Activated B cell treated with CpG ODN at 0.5 μM for 24 hours (primary cell): Measurements from ENCODE around the gene ADCK2. TPM values are rescaled to one million over a fixed set of nuclear protein-coding genes. Genes with fewer than 3 reads are reported as not detected.

Source experiments
- ATAC-seq: fragments of 200-7000 bp; cut with Tn5 transposase; one replicate; pipeline ENCODE4 v1.10.0; 2021; ENCODE audit warnings: low read depth, mild to moderate bottlenecking, moderate library complexity
- CTCF ChIA-PET: fragments of 350-600 bp; sonication (Branson Sonifier 250); formaldehyde crosslinking; loops from one replicate; lab custom pipeline; 2021; ENCODE audit warnings: antibody characterized with exemption; lab: Charles Lee
- POLR2A ChIA-PET: fragments of 350-600 bp; sonication (Branson Sonifier 250); formaldehyde crosslinking; loops from one replicate; lab custom pipeline; 2021; ENCODE audit warnings: antibody characterized with exemption; lab: Charles Lee
- DNase-seq: peaks from one replicate; pipeline ENCODE4 v3.0.0; 2022
- H3K27ac Mint-ChIP-seq: one replicate; pipeline ENCODE4 v1.8.0; 2020; ENCODE audit warnings: mixed read lengths
- H3K27me3 Mint-ChIP-seq: one replicate; pipeline ENCODE4 v1.8.0; 2021; ENCODE audit warnings: mixed read lengths
- H3K36me3 Mint-ChIP-seq: one replicate; pipeline ENCODE4 v1.8.0; 2021; ENCODE audit warnings: low read depth, mixed read lengths
- H3K4me1 Mint-ChIP-seq: one replicate; pipeline ENCODE4 v1.8.0; 2021; ENCODE audit warnings: mixed read lengths
- H3K4me3 Mint-ChIP-seq: one replicate; pipeline ENCODE4 v1.8.0; 2020; ENCODE audit warnings: mild to moderate bottlenecking, mixed read lengths
- H3K9me3 Mint-ChIP-seq: one replicate; pipeline ENCODE4 v1.8.0; 2020; ENCODE audit warnings: mixed read lengths
- CTCF ChIP-seq: fragments of 200-600 bp; IDR thresholded peaks from one replicate; pipeline ENCODE4 v1.8.0; 2022; ENCODE audit warnings: antibody characterized with exemption, mild to moderate bottlenecking
- intact Hi-C: fragments of 100-400 bp; cut with micrococcal nuclease; formaldehyde crosslinking; loops from one replicate; pipeline ENCODE4 v1.15.1; 2024
- total RNA-seq: library from RNA; stranded (reverse); gene quantifications from 2 replicates; pipeline ENCODE4 v1.2.3, GENCODE V29; 2022

ADCK2 gene
- total RNA-seq, 1 donor from 2014 or later, result 19.1 TPM

- ATAC-seq (no peak), DNase-seq (no peak)
- intact Hi-C loops, result loop anchor here (5.0 to 10.0 kb wide), 2 partner anchors 502 to 1314 kb away; partner anchors contain the start of gene KDM7A
- Mint-ChIP-seq H3K27ac (no peak overlapping the region), H3K27me3 (no peaks in the 10 kb centered on the region), H3K4me1 (peaks cover 41% of the 10 kb centered on the region), H3K9me3 (no peaks in the 10 kb centered on the region), H3K36me3 (peaks cover 48% of the 10 kb centered on the region), H3K4me3 (no peak overlapping the region)
- POLR2A ChIA-PET, result interaction anchor here (0.6 kb wide), 1 partner anchor 202 kb away, joined by 3 read pairs; no protein-coding TSS in a partner anchor
- no peak for TF ChIP-seq CTCF
- CTCF ChIA-PET, result interaction anchor here (1.0 kb wide), 1 partner anchor 202 kb away, joined by 3 read pairs; no protein-coding TSS in a partner anchor
These were observed 6.4 kb downstream of the ADCK2 start for GRCh38 chr7:140679186-140679585.

- ChIA-PET CTCF (no interaction called here), POLR2A (no interaction called here)
- Mint-ChIP-seq H3K4me1 (peaks cover 24% of the 10 kb centered on the region), H3K36me3 (peaks cover 62% of the 10 kb centered on the region), H3K4me3 (no peak overlapping the region), H3K27me3 (no peaks in the 10 kb centered on the region), H3K27ac (no peak overlapping the region), H3K9me3 (no peaks in the 10 kb centered on the region)
- ATAC-seq, result no peak
- DNase-seq, result no peak
- intact Hi-C loops, result no loop called here
- TF ChIP-seq CTCF, result no peak
These were observed 8.1 kb downstream of the ADCK2 start for GRCh38 chr7:140680886-140681285.

GRCh38 chr7:140681766-140682165 is 9.0 kb downstream of the ADCK2 start:
- Mint-ChIP-seq H3K4me3 (no peak overlapping the region), H3K36me3 (peaks cover 64% of the 10 kb centered on the region), H3K4me1 (peaks cover 15% of the 10 kb centered on the region), H3K27me3 (no peaks in the 10 kb centered on the region), H3K27ac (no peak overlapping the region), H3K9me3 (no peaks in the 10 kb centered on the region)
- POLR2A ChIA-PET, result no interaction called here
- no peak for ATAC-seq
- intact Hi-C loops, result no loop called here
- no peak for TF ChIP-seq CTCF
- CTCF ChIA-PET, result no interaction called here
- DNase-seq, result no peak

- no peak for TF ChIP-seq CTCF
- H3K4me1 Mint-ChIP-seq, result no peaks in the 10 kb centered on the region
- CTCF ChIA-PET, result no interaction called here
- DNase-seq (no peak), ATAC-seq (no peak)
- no peak overlapping the region for H3K27ac Mint-ChIP-seq
- no peak overlapping the region for H3K4me3 Mint-ChIP-seq
- no peaks in the 10 kb centered on the region for H3K27me3 Mint-ChIP-seq
- no peaks in the 10 kb centered on the region for H3K9me3 Mint-ChIP-seq
- intact Hi-C loops, result no loop called here
- H3K36me3 Mint-ChIP-seq, result peaks cover 67% of the 10 kb centered on the region
- POLR2A ChIA-PET, result no interaction called here
These were observed 10.9 kb downstream of the ADCK2 start for GRCh38 chr7:140683657-140684056.

GRCh38 chr7:140684066-140684950 is 11.6 kb downstream of the ADCK2 start:
- ChIA-PET CTCF (no interaction called here), POLR2A (no interaction called here)
- H3K27ac Mint-ChIP-seq, result no peak overlapping the region
- no peak for TF ChIP-seq CTCF
- DNase-seq (no peak), ATAC-seq (no peak)
- peaks cover 66% of the 10 kb centered on the region for H3K36me3 Mint-ChIP-seq
- no peak overlapping the region for H3K4me3 Mint-ChIP-seq
- no peaks in the 10 kb centered on the region for H3K27me3 Mint-ChIP-seq
- H3K4me1 Mint-ChIP-seq, result no peaks in the 10 kb centered on the region
- intact Hi-C loops, result no loop called here
- H3K9me3 Mint-ChIP-seq, result no peaks in the 10 kb centered on the region
